Sigmoid colon (tissue), 7 donors: Measurements from ENCODE around the gene ATP2B3. TPM values are rescaled to one million over a fixed set of nuclear protein-coding genes. Genes with fewer than 3 reads are reported as not detected.

Experiments
- DNase-seq: peaks from one replicate; pipeline ENCODE4 v3.0.0-alpha.2; 2019
- H3K27ac ChIP-seq, 4 donors: fragments of 200-600 bp; sonication (generic); one replicate each; pipeline ENCODE4 v1.5.1; 2016 to 2019; ENCODE audit warnings: mild to moderate bottlenecking in 1 of 4
- H3K27me3 ChIP-seq, 3 donors: fragments of 200-600 bp; sonication (generic); one replicate each; pipeline ENCODE4 v1.5.1; 2019; ENCODE audit warnings: mild to moderate bottlenecking in 1 of 3
- H3K36me3 ChIP-seq, 4 donors: fragments of 200-600 bp; sonication (generic); one replicate each; pipeline ENCODE4 v1.5.1; 2016 to 2019
- H3K4me1 ChIP-seq, 4 donors: fragments of 200-600 bp; sonication (generic); one replicate each; pipeline ENCODE4 v1.5.1; 2017 to 2019
- H3K4me3 ChIP-seq, 4 donors: fragments of 200-600 bp; sonication (generic); one replicate each; pipeline ENCODE4 v1.5.1; 2017 to 2019; ENCODE audit warnings: mild to moderate bottlenecking in 2 of 4, moderate library complexity in 1 of 4
- H3K9me3 ChIP-seq, 4 donors: fragments of 200-600 bp in 3 of 4; sonication (generic) in 3 of 4; one replicate each; pipeline versions ENCODE4 v1.5.1 to v1.6.1; 2013 to 2019
- EP300 ChIP-seq, 4 donors: sonication (generic); formaldehyde crosslinking; IDR thresholded peaks; one replicate each; pipeline ENCODE4 v1.6.1; 2017; ENCODE audit warnings: antibody characterized with exemption in 4 of 4
- POLR2A ChIP-seq, 2 donors: fragments of 450-650 bp; IDR thresholded peaks; one replicate each; pipeline ENCODE4 v1.6.1; 2016; ENCODE audit warnings: antibody characterized with exemption in 2 of 2, mild to moderate bottlenecking in 2 of 2, moderate library complexity in 2 of 2
- POLR2AphosphoS5 ChIP-seq, 4 donors: sonication (generic); formaldehyde crosslinking; IDR thresholded peaks; one replicate each; pipeline ENCODE4 v1.6.1; 2017; ENCODE audit warnings: antibody characterized with exemption in 4 of 4
- WGBS, 2 donors: extraction: QIAGEN DNeasy Blood & Tissue Kit; methylation state at CpG; one replicate each; pipeline ENCODE4 v1.1.7; 2013; 5-methylcytosine and 5-hydroxymethylcytosine counted together
- intact Hi-C: fragments of 100-400 bp; cut with DNase I; formaldehyde crosslinking; loops from one replicate; pipeline ENCODE4 v1.15.1; 2023
- polyA plus RNA-seq, 3 donors: library from polyadenylated mRNA; stranded (reverse); fragments of 200-250 nt; gene quantifications; one replicate each; pipeline ENCODE4 v1.2.3, GENCODE V29; 2013
- total RNA-seq, 4 donors: library from RNA; depleted of rRNA; stranded (reverse); fragments of >200 nt; gene quantifications; one replicate each; pipeline ENCODE4 v1.1.0, GENCODE V29; 2016
- TF ChIP-seq, protein P1 (sequence below), 4 experiments: fragments of 450-650 bp in 3 of 4; fragments of 200-600 bp in 1 of 4; IDR thresholded peaks; one replicate each; pipeline ENCODE4 v1.5.1; 2016 to 2019; ENCODE audit warnings: antibody characterized with exemption in 4 of 4, mild to moderate bottlenecking in 3 of 4, moderate library complexity in 2 of 4
- donor health status: healthy with polysubstance abuse.
- donor health status: Bipolar disorder and iron deficiency.
- donor health status: healthy.

Gene ATP2B3
- total RNA-seq = under 1 TPM; under 0.01 to 0.95 (median 0.26) TPM
- under 1 TPM in 1 of 3 donors, not detected in 2; 0.26 TPM for polyA plus RNA-seq

DNA sequence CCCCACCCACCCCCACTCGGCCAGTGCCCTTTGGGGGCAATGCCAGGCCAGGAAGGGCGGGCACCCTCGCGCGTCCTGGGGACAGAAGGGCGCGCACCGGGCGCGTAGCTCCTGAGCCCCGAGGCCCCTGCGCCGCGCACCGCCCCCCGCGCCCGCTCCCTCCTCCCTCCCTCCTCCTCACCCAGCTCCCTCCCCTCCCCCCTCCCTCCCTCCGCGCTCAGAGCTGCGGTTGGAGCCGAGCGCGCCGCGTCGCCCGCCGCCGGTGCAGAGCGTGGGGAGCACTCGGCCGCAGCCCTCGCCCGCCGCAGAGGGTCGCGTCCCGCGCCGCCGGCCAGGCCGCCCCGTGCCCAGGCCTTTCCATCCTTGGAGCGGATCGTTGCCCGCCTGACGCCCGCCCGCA, at the start of gene ATP2B3:
TSS of gene ATP2B3 (plus strand) at position 220 of the 400 bp plus-strand sequence. CDS start 18,606 bp downstream, outside the sequence.
- Histone ChIP-seq H3K27me3 (peaks cover 0 to 43% (median 9%) of the 10 kb centered on the region in 3 donors), H3K9me3 (no peaks in the 10 kb centered on the region), H3K4me3 (no peak within 1 kb of the TSS), H3K4me1 (peaks cover 0 to 6% (median 4%) of the 10 kb centered on the region in 4 donors), H3K36me3 (no peaks in the 10 kb centered on the region), H3K27ac (no peak within 1 kb of the TSS)
- DNase-seq = no peak
- intact Hi-C loops = no loop called here
- TF ChIP-seq EP300 (IDR thresholded peaks at IDR 0.05) (no peak), POLR2AphosphoS5 (IDR thresholded peaks at IDR 0.05) (no peak)
- TF ChIP-seq, protein P1, sequence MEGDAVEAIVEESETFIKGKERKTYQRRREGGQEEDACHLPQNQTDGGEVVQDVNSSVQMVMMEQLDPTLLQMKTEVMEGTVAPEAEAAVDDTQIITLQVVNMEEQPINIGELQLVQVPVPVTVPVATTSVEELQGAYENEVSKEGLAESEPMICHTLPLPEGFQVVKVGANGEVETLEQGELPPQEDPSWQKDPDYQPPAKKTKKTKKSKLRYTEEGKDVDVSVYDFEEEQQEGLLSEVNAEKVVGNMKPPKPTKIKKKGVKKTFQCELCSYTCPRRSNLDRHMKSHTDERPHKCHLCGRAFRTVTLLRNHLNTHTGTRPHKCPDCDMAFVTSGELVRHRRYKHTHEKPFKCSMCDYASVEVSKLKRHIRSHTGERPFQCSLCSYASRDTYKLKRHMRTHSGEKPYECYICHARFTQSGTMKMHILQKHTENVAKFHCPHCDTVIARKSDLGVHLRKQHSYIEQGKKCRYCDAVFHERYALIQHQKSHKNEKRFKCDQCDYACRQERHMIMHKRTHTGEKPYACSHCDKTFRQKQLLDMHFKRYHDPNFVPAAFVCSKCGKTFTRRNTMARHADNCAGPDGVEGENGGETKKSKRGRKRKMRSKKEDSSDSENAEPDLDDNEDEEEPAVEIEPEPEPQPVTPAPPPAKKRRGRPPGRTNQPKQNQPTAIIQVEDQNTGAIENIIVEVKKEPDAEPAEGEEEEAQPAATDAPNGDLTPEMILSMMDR (IDR thresholded peaks at IDR 0.05) = no peak
- WGBS, 2 donors = 2 to 10% methylated on average over 47 to 50 of the region's 50 CpGs

DNA sequence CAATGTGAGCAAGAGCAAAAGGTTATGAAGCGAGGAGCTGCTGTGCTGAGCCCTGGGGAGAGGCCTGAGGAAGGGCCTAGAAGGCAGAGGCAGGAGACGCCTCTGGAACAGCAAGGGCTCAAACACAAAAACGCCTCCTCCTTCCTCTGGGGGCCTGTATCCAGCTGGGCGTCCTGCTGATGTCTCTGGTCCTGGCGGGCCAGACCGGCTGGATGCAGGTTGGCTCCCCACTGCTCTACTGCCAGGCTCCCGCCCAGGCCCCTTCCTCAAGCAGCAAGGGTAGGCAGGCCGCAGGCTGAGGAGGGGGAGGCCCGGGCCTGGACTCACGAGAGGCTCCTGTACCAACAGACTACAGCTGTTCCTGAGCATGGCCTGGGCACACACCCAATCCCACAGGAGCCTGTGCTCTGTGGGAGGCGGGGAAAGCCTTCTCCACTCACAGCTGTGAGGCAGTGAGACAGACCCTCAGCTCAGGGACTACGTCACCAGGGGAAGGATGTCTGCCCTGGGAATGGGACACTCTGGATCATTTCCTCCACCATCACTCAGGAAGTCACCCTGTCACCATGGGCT, 49.3 kb upstream of the ATP2B3 start:
- Histone ChIP-seq H3K36me3 (no peaks in the 10 kb centered on the region), H3K4me1 (peaks cover 0 to 13% (median 11%) of the 10 kb centered on the region in 4 donors), H3K27me3 (peaks cover 0 to 2% (median 0%) of the 10 kb centered on the region in 3 donors), H3K9me3 (no peaks in the 10 kb centered on the region), H3K4me3 (no peak overlapping the region), H3K27ac (no peak overlapping the region)
- no peak for TF ChIP-seq EP300 (IDR thresholded peaks at IDR 0.05)
- TF ChIP-seq POLR2A (IDR thresholded peaks at IDR 0.05) = no peak
- TF ChIP-seq, protein P1 (IDR thresholded peaks at IDR 0.05) = no peak
- no peak for TF ChIP-seq POLR2AphosphoS5 (IDR thresholded peaks at IDR 0.05)
- intact Hi-C loops = no loop called here
- 88 to 91% methylated on average over 12 of the region's 12 CpGs for WGBS, 2 donors
- DNase-seq = peak; percentile 84

DNA sequence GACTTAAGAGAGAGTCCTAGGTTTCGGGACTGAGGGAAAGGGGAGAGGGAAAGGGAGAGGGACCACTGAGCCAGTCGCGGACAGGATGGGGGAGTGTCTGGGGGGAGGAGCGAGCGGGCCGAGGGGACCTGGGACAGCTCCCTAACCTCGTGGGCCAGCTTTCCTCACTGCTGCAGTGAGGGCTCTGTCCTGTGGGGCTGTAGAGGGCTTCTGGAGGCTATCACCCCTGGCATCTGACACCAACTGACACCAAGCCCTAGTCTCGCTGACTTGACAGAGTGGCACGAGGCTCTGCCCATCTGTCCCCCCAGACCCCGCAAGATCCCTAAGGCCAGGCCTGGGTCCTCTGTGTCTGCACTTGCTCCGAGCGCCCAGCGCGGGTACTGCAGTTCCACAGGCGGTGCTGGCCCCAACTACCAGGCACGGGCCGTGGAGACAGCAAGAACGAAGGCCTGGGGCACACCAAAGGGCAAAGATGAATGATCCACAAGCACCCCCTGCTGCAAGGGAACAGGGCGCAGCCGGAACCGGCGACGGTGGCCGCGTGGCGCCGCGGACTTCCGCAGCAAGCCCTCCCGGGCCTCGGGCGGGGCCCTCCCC, 47.5 kb upstream of the ATP2B3 start:
- intact Hi-C loops = loop anchor here (5.0 to 10.0 kb wide), 2 partner anchors 135 to 528 kb away; partner anchors contain the start of gene ZNF275
- Histone ChIP-seq H3K27me3 (peaks cover 0 to 2% (median 0%) of the 10 kb centered on the region in 3 donors), H3K4me3 (peak overlapping the region; percentile 41 to 70 (median 62)), H3K9me3 (no peaks in the 10 kb centered on the region), H3K4me1 (peaks cover 0 to 15% (median 11%) of the 10 kb centered on the region in 4 donors), H3K27ac (peak overlapping the region; percentile 70 to 86 (median 72)), H3K36me3 (no peaks in the 10 kb centered on the region)
- TF ChIP-seq POLR2A (IDR thresholded peaks at IDR 0.05) = no peak
- TF ChIP-seq, protein P1 (IDR thresholded peaks at IDR 0.05) = peak in 1 of 4 experiments; percentile 23
- WGBS, 2 donors = 0% methylated on average over 32 of the region's 32 CpGs
- DNase-seq = no peak

DNA sequence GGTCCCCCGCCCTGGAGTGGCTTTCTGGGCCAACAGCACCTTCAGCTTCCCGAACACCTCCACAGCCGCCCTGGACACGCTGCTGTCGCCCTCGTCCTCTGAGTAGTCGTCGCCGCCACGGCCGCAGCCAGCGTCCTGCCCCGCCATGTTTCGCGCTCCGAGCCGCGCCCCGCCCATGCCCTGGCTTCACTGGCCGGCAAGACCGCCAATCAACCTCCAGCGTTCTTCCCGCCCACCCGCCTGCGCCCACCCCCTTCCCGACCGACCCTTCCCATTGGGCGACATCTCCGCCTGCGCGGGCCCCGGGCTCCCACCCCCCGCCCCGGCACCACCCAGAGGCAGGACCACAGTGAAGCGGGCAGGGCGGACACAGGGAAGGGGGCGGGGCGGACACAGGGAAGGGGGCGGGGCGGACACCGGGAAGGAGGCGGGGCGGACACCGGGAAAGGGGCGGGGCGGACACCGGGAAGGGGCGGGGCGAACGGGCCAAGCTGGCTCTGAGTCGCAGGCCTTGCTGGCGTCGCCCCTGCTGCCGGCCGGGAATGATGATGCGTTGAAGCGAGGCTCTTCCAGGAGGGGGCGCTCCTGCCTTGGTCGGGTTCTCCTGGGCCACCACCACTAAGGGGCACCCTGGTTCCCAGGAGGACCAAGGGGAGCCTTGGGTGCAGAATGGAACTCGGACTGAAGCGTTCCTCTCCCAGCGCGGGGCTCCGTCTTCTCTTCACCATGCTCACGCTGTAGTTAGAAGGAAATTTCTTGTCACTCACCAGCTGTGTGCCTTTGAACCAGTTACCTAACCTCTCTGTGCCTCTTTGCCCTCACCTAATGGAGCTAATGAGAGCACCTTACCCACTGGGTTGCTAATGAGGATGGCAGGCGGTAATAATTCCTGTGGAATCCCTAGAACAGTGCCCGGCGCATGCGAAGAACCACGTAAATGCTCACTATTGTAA, 46.8 kb upstream of the ATP2B3 start, which contains the start of gene HAUS7:
TSS of gene HAUS7 (minus strand) at position 166 of the 953 bp plus-strand sequence. CDS start at position 147, 19 bp downstream.
- Histone ChIP-seq H3K36me3 (no peaks in the 10 kb centered on the region), H3K27me3 (peaks cover 0 to 2% (median 0%) of the 10 kb centered on the region in 3 donors), H3K27ac (peak within 1 kb of the TSS; percentile 70 to 86 (median 72)), H3K4me3 (peak within 1 kb of the TSS; percentile 41 to 70 (median 62)), H3K4me1 (peaks cover 0 to 19% (median 11%) of the 10 kb centered on the region in 4 donors), H3K9me3 (no peaks in the 10 kb centered on the region)
- peak; percentile 94 for DNase-seq
- intact Hi-C loops = loop anchor here (1.0 to 10.0 kb wide), 3 partner anchors 37 to 528 kb away; partner anchors contain the start of gene ZNF275
- no peak for TF ChIP-seq POLR2A (IDR thresholded peaks at IDR 0.05)
- peak; percentile 6 to 72 (median 55) for TF ChIP-seq POLR2AphosphoS5 (IDR thresholded peaks at IDR 0.05)
- no peak for TF ChIP-seq EP300 (IDR thresholded peaks at IDR 0.05)
- TF ChIP-seq, protein P1 (IDR thresholded peaks at IDR 0.05) = peak; percentile 29 to 52 (median 44)
- 8 to 9% methylated on average over 70 of the region's 70 CpGs for WGBS, 2 donors
